GM12873 (cell line): ENCODE results near the gene CHERP.
A peak's percentile ranks its signal among the peaks of the same experiment; 100 is the strongest.

Experiments used
- TF ChIP-seq, protein P1 (sequence below): IDR thresholded peaks from 2 replicates; pipeline ENCODE4 v1.5.1; 2012; ENCODE audit warnings: low read depth, mild to moderate bottlenecking, moderate library complexity, low read length, control low read depth; ENCODE audit not compliant: insufficient read depth; ENCODE audit errors: missing control alignments

CHERP gene

DNA sequence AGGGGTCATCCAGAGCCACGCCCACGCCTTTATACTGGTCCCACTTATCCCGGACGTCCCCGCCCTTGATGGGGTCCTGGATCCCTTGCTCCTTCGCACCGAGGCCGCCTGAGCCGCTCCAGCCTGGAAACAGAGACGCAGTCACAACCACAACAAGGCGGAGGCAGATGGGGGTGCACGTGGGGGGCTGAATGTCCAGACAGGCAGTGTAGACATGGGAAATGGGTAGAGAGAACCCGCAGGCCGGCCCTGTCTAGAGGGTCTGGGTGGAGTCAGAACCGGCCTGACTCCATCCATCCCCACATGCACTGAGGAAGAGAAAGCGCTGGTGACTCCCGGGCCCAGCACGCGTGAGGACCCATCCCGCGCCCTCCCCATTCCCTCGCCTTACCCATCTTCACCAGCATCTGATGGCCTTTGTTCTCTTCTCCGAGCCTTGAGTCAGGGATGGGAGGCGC lies 23.0 kb downstream of the CHERP start:
- TF ChIP-seq, protein P1, sequence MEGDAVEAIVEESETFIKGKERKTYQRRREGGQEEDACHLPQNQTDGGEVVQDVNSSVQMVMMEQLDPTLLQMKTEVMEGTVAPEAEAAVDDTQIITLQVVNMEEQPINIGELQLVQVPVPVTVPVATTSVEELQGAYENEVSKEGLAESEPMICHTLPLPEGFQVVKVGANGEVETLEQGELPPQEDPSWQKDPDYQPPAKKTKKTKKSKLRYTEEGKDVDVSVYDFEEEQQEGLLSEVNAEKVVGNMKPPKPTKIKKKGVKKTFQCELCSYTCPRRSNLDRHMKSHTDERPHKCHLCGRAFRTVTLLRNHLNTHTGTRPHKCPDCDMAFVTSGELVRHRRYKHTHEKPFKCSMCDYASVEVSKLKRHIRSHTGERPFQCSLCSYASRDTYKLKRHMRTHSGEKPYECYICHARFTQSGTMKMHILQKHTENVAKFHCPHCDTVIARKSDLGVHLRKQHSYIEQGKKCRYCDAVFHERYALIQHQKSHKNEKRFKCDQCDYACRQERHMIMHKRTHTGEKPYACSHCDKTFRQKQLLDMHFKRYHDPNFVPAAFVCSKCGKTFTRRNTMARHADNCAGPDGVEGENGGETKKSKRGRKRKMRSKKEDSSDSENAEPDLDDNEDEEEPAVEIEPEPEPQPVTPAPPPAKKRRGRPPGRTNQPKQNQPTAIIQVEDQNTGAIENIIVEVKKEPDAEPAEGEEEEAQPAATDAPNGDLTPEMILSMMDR: no peak

DNA sequence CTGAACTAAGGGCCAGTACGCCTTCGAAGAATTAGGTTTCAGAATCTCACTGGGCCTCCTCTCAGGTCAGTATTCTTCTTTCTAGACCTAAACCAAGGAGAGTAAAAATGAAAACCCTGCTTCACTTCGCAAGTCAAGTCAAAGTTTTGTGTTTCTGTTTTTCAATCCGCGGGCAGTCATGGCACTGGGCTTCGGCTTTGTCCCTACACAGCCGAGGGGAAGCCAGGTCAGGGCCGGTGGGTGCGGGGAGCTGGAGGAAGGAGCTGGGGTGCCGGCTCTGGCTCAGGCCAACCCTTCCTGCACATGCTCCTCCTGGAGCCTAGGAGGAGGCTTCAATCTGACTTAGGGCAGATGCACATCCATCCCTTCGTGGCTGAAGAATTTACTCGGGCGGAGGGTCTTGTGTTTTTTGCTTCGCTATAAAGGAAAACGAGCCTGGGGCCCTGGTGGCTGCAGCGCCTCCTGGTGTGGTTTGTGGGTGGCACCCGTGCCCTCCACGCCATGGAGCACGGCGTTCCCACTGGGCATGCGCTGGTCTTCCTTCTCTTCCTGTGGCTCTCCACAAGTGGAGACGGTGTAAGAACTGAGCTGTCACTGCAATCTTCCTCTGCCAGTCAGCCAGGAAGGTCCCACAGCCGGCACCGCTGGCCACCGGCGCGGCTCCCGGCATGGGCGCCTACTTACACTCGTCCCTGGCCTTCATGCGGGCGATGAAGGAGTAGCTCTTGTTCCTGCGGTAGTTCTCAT lies 23.6 kb downstream of the CHERP start:
- TF ChIP-seq, protein P1: peak; percentile 3

DNA sequence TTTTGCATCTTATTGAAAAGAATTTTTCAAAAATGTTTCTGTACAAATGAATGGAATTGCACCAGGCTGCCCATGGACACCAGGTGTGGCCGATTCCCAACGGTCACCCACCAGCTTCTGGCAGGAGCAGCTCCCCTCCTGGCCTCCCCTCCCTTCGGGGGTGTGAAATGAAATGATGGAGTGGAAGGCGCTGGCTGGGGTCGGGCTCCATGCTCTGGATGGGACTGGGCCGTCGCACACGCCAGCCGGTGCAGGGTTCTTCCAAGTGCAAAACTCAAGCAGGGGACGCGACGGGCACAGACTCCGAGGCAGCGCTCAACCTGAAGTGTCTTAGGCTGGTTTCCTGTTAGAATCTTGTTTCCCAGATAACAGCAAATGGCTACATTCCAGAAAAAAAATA lies 24.2 kb downstream of the CHERP start:
- TF ChIP-seq, protein P1: no peak

DNA sequence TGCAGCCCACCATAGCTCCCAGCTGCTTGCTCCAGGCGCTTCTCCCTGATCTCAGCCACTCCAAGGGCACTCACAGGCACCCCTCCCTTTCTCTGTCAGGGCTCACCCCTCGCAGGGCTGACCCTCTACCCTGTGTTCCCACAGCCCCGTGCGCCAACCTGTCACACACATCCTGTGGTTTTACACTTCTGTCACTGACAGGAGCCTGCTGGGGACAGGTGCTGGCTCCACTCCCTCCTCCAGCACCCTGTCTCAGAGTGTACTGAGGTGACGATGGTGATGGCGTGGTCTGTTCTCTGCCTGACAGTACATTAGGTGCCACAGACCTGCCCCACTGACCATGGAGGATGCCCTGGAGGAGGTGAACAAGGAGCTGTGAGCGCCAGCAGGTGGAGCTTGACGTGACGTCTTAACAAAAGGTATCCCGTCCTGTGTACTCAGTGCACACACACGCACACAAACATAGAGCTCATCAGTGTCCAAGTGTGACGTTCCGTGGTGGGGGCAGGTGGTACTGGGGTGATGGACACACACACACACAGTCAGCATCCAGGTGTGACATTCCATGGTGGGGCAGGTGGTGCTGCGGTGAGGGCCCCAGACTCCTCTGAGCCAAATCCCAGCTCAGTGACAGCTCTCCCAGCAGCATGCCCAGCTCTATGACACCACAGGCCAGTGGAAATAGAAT lies 25.2 kb downstream of the CHERP start:
- TF ChIP-seq, protein P1: peak; percentile 3

DNA sequence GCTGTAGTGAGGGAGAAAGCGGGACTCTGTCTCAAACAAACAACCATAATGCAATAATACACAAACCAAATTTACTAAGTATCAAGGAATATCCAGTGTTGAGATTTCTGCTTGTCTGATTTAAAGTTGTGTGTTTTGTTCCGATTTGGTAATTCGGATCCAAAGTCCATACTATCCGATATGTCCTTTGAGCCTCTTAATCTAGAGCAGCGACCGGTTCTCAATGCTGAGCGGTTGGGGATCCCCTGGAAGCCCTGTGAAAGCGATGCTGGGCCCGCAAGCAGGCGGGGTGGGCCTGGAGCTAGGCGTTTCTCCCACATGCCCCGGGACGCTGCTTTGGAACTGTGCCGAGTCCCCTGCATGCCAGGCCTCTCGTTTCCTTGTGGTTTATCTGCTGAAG lies 25.9 kb downstream of the CHERP start:
- TF ChIP-seq, protein P1: no peak

DNA sequence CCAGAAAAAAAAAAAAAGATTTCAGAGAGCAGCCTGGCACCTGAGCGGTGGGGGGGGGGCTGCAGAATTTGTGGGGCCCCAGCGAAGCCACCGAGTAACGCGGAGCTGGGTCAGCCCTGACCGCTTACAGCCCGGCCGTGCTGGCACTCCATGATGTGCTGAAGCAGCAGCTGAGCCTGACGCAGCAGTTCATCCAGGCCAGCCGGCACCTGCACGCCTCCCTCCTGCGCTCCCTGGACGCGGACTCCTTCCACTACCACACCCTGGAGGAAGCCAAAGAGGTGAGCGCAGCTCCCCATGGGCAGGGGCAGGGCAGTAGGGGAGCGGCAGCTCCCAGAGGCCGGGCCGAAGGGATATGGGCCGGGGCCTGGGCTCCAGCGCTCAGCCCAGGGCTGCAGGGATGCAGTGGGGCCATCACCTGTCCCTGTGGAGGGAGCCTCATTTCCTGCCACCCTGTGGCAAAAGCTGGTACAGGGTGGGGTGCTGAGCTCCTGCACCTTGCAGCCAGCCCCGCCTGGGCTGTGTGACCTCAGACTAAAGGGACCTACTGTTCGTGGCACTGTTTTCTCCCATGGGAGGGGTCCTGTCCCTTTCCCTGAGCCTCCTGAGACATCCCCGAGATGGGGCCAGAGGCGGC lies 27.7 kb downstream of the CHERP start:
- TF ChIP-seq, protein P1: peak; percentile 11
